ENCODE results near the gene TMEM131L.

DNA sequence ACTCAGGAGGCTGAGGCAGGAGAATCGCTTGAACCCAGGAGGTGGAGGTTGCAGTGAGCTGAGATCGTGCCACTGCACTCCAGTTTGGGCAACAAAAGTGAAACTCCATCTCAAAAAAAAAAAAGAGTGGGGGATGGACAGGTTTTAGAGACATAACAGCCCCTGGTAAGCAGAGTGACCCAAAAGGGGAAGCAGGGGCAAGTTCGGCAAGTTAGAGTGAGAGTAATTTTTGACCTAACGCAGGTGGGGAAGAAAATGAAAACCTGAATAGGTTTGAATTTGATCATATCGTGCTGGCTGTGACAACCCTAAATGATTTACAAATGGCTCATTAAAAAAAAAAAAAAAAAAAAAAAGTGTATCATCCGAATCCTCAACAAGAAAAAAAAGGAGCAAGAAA, 25.7 kb upstream of the TMEM131L start:
- TF ChIP-seq GATA3 (IDR thresholded peaks at IDR 0.05; ENCODE audit: low read depth, low read length) = no peak
- no peak for TF ChIP-seq GATA2 (IDR thresholded peaks at IDR 0.05; ENCODE audit: low read depth, low read length)
